GM23248 (cell line): Measurements from ENCODE around the gene ICAM1. TPM values are rescaled to one million over a fixed set of nuclear protein-coding genes. Genes with fewer than 3 reads are reported as not detected.

Experiments used
- DNase-seq: peaks from one replicate; pipeline ENCODE4 v3.0.0-alpha.2; 2015
- H2AFZ ChIP-seq: fragments of 200-600 bp; sonication (generic); 2 replicates; pipeline ENCODE4 v1.6.1; 2016; ENCODE audit warnings: antibody characterized with exemption
- H3F3A ChIP-seq: fragments of 200-600 bp; sonication (generic); 2 replicates; pipeline ENCODE4 v1.6.1; 2016; ENCODE audit warnings: mild to moderate bottlenecking, antibody characterized with exemption, mixed run types; ENCODE audit not compliant: insufficient read depth
- H3K27ac ChIP-seq: fragments of 200-600 bp; sonication (generic); 2 replicates; pipeline ENCODE4 v1.5.1; 2016; ENCODE audit warnings: mild to moderate bottlenecking
- H3K27me3 ChIP-seq: fragments of 200-600 bp; sonication (generic); replicated peaks from 2 replicates; pipeline ENCODE4 v1.6.1; 2016; ENCODE audit warnings: mild to moderate bottlenecking; ENCODE audit not compliant: insufficient read depth
- H3K36me3 ChIP-seq: fragments of 200-600 bp; sonication (generic); 2 replicates; pipeline ENCODE4 v1.6.1; 2016; ENCODE audit warnings: low read depth, mild to moderate bottlenecking
- H3K4me1 ChIP-seq: fragments of 200-600 bp; sonication (generic); 2 replicates; pipeline ENCODE4 v1.6.1; 2016; ENCODE audit warnings: mild to moderate bottlenecking; ENCODE audit not compliant: insufficient read depth
- H3K4me2 ChIP-seq: fragments of 200-600 bp; sonication (generic); one replicate; pipeline ENCODE4 v1.6.1; 2016; ENCODE audit warnings: mild to moderate bottlenecking; ENCODE audit not compliant: unreplicated experiment
- H3K4me3 ChIP-seq: fragments of 200-600 bp; sonication (generic); 2 replicates; pipeline ENCODE4 v1.5.1; 2016; ENCODE audit warnings: mild to moderate bottlenecking
- H3K79me2 ChIP-seq: fragments of 200-600 bp; sonication (generic); 2 replicates; pipeline ENCODE4 v1.6.1; 2016; ENCODE audit warnings: mild to moderate bottlenecking; ENCODE audit not compliant: insufficient read depth
- H3K9ac ChIP-seq: fragments of 200-600 bp; sonication (generic); 2 replicates; pipeline ENCODE4 v1.6.1; 2016; ENCODE audit warnings: mild to moderate bottlenecking
- H3K9me2 ChIP-seq: fragments of 200-600 bp; sonication (generic); 2 replicates; pipeline ENCODE4 v1.6.1; 2016; ENCODE audit warnings: mixed run types, mild to moderate bottlenecking, moderate library complexity; ENCODE audit not compliant: insufficient read depth
- H3K9me3 ChIP-seq: fragments of 200-600 bp; sonication (generic); one replicate; pipeline ENCODE4 v1.6.1; 2017; ENCODE audit warnings: low read depth
- H4K20me1 ChIP-seq: fragments of 200-600 bp; sonication (generic); 2 replicates; pipeline ENCODE4 v1.6.0; 2016; ENCODE audit not compliant: insufficient read depth
- EZH2 ChIP-seq: fragments of 200-600 bp; sonication (generic); IDR thresholded peaks from 2 replicates; pipeline ENCODE4 v1.6.1; 2018; ENCODE audit warnings: antibody characterized with exemption, mild to moderate bottlenecking; ENCODE audit not compliant: insufficient read depth, poor library complexity, severe bottlenecking
- EZH2phosphoT487 ChIP-seq: fragments of 200-600 bp; sonication (generic); IDR thresholded peaks from 2 replicates; pipeline ENCODE4 v1.6.1; 2018; ENCODE audit warnings: antibody characterized with exemption, moderate library complexity, mild to moderate bottlenecking, low read depth; ENCODE audit not compliant: insufficient read depth
- WGBS, 2 experiments: methylation state at CpG; one replicate each; pipeline ENCODE4 v1.1.6; 2015 to 2017; ENCODE audit warnings: low lambda C conversion rate in 2 of 2, low coverage in 1 of 2; ENCODE audit errors: missing lambda C conversion rate in 2 of 2; 5-methylcytosine and 5-hydroxymethylcytosine counted together
- in situ Hi-C: fragments of 300-500 bp; cut with MboI; formaldehyde crosslinking; loops from 2 replicates; pipeline ENCODE4 v1.15.0; 2020
- polyA plus RNA-seq: library from polyadenylated mRNA; unstranded; fragments of >200 nt; fragmentation: Nextera tagmentation; extraction: Ambion mirVana; gene quantifications from 2 replicates; pipeline ENCODE4 v1.2.1, GENCODE V29; 2016
- total RNA-seq: library from RNA; depleted of rRNA; stranded (reverse); fragments of >200 nt; shearing (Covaris generic); gene quantifications from 2 replicates; pipeline ENCODE4 v1.2.3, GENCODE V29; 2014

ICAM1 gene
- total and polyA plus RNA-seq, 2 experiments from 2014 or later, result 21.6 to 23.6 TPM

- no peaks in the 10 kb centered on the region; the same call in 1 of the 2 replicates for H3K4me1 ChIP-seq
- H3F3A ChIP-seq, result 0 out of 2 replicates have a peak, but pooled peaks cover 9% of the 10 kb centered on the region
- H3K27me3 ChIP-seq, result no peaks in the 10 kb centered on the region
- no peaks in the 10 kb centered on the region for H3K9me2 ChIP-seq
- H3K9ac ChIP-seq, result peak overlapping the region; percentile 70
- in situ Hi-C loops, result no loop called here
- TF ChIP-seq EZH2 (no peak), EZH2phosphoT487 (no peak)
- H3K9me3 ChIP-seq, result no peaks in the 10 kb centered on the region
- H2AFZ ChIP-seq, result peak overlapping the region; percentile 76
- no peaks in the 10 kb centered on the region for H4K20me1 ChIP-seq
- 3 to 6% methylated on average over 27 to 30 of the region's 30 CpGs for WGBS, 2 experiments
- H3K27ac ChIP-seq, result 0 out of 2 replicates have a peak overlapping the region, but pooled peaks have one; percentile 68
- peak overlapping the region; percentile 72 for H3K4me3 ChIP-seq
- DNase-seq, result peak; percentile 73
- no peaks in the 10 kb centered on the region for H3K79me2 ChIP-seq
- H3K36me3 ChIP-seq, result no peaks in the 10 kb centered on the region
- H3K4me2 ChIP-seq, result peak overlapping the region; percentile 80
Measured at GRCh38 chr19:10290357-10290875, 19.5 kb downstream of the ICAM1 start.

DNA sequence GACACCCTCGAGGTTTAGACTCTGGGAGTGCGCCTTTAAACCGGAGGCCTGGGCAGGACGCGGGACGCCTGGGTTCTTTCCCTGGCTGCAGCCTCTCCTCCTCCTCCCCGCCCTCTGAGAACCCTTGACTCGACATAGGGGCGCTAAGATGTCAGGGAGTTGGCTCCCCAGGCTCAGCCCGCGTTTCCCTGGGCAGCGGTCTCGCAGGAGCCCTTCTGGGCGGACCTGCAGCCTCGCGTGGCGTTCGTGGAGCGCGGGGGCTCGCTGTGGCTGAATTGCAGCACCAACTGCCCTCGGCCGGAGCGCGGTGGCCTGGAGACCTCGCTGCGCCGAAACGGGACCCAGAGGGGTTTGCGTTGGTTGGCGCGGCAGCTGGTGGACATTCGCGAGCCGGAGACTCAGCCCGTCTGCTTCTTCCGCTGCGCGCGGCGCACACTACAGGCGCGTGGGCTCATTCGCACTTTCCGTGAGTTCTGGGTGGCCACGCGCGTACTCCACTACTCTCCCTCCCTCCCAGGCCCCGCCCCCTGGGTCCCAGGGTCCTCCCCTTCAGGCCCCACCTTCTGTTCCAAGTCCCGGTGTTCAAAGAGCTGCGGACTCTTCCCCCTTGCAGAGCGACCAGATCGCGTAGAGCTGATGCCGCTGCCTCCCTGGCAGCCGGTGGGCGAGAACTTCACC lies 20.1 kb downstream of the ICAM1 start:
- in situ Hi-C loops, result no loop called here
- WGBS, 2 experiments, result 0 to 1% methylated on average over 38 to 55 of the region's 57 CpGs
- Histone ChIP-seq H3K79me2 (no peaks in the 10 kb centered on the region), H3K36me3 (no peaks in the 10 kb centered on the region), H4K20me1 (no peaks in the 10 kb centered on the region), H3K27ac (no peak overlapping the region), H3K9me3 (no peaks in the 10 kb centered on the region), H3K27me3 (no peaks in the 10 kb centered on the region), H3K9ac (peak overlapping the region; percentile 70), H3K9me2 (no peaks in the 10 kb centered on the region), H3K4me2 (peak overlapping the region; percentile 80), H3K4me1 (no peaks in the 10 kb centered on the region; the same call in 1 of the 2 replicates), H3K4me3 (peak overlapping the region; percentile 72), H3F3A (0 out of 2 replicates have a peak, but pooled peaks cover 6% of the 10 kb centered on the region), H2AFZ (peak overlapping the region; percentile 76)
- TF ChIP-seq EZH2phosphoT487 (no peak), EZH2 (no peak)
- DNase-seq, result peak; percentile 80

- Histone ChIP-seq H3K9me2 (no peaks in the 10 kb centered on the region), H3K9ac (peak overlapping the region; percentile 70), H3K27me3 (no peaks in the 10 kb centered on the region), H3K4me3 (peak overlapping the region; percentile 72), H2AFZ (peak overlapping the region; percentile 76), H3K36me3 (no peaks in the 10 kb centered on the region), H3K79me2 (no peaks in the 10 kb centered on the region), H4K20me1 (no peaks in the 10 kb centered on the region), H3K27ac (no peak overlapping the region), H3K4me1 (no peaks in the 10 kb centered on the region; the same call in 1 of the 2 replicates), H3F3A (no peaks in the 10 kb centered on the region), H3K4me2 (peak overlapping the region; percentile 80), H3K9me3 (no peaks in the 10 kb centered on the region)
- DNase-seq, result peak; percentile 58
- in situ Hi-C loops, result no loop called here
- WGBS, 2 experiments, result 3% methylated on average over 34 to 49 of the region's 49 CpGs
- TF ChIP-seq EZH2, result no peak
- no peak for TF ChIP-seq EZH2phosphoT487
Measured at GRCh38 chr19:10291554-10292205, 20.8 kb downstream of the ICAM1 start.

GRCh38 chr19:10292206-10292788 lies 21.4 kb downstream of the ICAM1 start:
- WGBS, 2 experiments, result 6 to 7% methylated on average over 28 to 45 of the region's 45 CpGs
- H2AFZ ChIP-seq, result peak overlapping the region; percentile 76
- no peaks in the 10 kb centered on the region for H3F3A ChIP-seq
- H3K27ac ChIP-seq, result no peak overlapping the region
- no peaks in the 10 kb centered on the region; the same call in 1 of the 2 replicates for H3K4me1 ChIP-seq
- peak overlapping the region; percentile 72 for H3K4me3 ChIP-seq
- H3K9ac ChIP-seq, result peak overlapping the region; percentile 70
- no peaks in the 10 kb centered on the region for H3K79me2 ChIP-seq
- no peaks in the 10 kb centered on the region for H3K36me3 ChIP-seq
- DNase-seq, result peak; percentile 91
- no peaks in the 10 kb centered on the region for H3K27me3 ChIP-seq
- TF ChIP-seq EZH2phosphoT487 (no peak), EZH2 (no peak)
- in situ Hi-C loops, result no loop called here
- H3K9me3 ChIP-seq, result no peaks in the 10 kb centered on the region
- H4K20me1 ChIP-seq, result no peaks in the 10 kb centered on the region
- H3K4me2 ChIP-seq, result peak overlapping the region; percentile 80
- no peaks in the 10 kb centered on the region for H3K9me2 ChIP-seq
